Liver (tissue), 9 donors: ENCODE results near the gene ZBED3. TPM values are rescaled to one million over a fixed set of nuclear protein-coding genes. Genes with fewer than 3 reads are reported as not detected.

Source experiments
- DNase-seq: peaks from one replicate; pipeline ENCODE4 v3.0.0-alpha.2; 2017; ENCODE audit warnings: low spot score
- H3K27ac ChIP-seq, 2 donors: one replicate each; pipeline ENCODE4 v1.7.0; 2013; ENCODE audit warnings: inconsistent platforms in 2 of 2, low read length in 2 of 2, control low read depth in 1 of 2, low read depth in 1 of 2, mild to moderate bottlenecking in 1 of 2
- H3K27me3 ChIP-seq, 4 donors: one replicate each; pipeline versions ENCODE4 v1.6.1 to v1.7.0; 2013; ENCODE audit warnings: low read length in 3 of 4, inconsistent platforms in 1 of 4, mild to moderate bottlenecking in 1 of 4, moderate library complexity in 1 of 4; ENCODE audit not compliant: control insufficient read depth in 4 of 4, insufficient read depth in 4 of 4
- H3K36me3 ChIP-seq, 4 donors: one replicate each; pipeline versions ENCODE4 v1.6.1 to v1.7.0; 2013; ENCODE audit warnings: low read length in 3 of 4, mild to moderate bottlenecking in 3 of 4, low read depth in 1 of 4, moderate library complexity in 1 of 4; ENCODE audit not compliant: control insufficient read depth in 4 of 4, insufficient read depth in 3 of 4
- H3K4me1 ChIP-seq, 4 donors: one replicate each; pipeline versions ENCODE4 v1.6.1 to v1.7.0; 2013; ENCODE audit warnings: low read length in 3 of 4, mild to moderate bottlenecking in 3 of 4, moderate library complexity in 1 of 4; ENCODE audit not compliant: control insufficient read depth in 4 of 4, insufficient read depth in 4 of 4
- H3K4me3 ChIP-seq, 3 donors: one replicate each; pipeline versions ENCODE4 v1.6.1 to v1.7.0; 2013; ENCODE audit warnings: low read length in 3 of 3, control low read depth in 1 of 3, low read depth in 1 of 3, mild to moderate bottlenecking in 1 of 3
- H3K9ac ChIP-seq, 2 donors: one replicate each; pipeline ENCODE4 v1.7.0; 2013; ENCODE audit warnings: low read length in 2 of 2, mild to moderate bottlenecking in 2 of 2, moderate library complexity in 2 of 2, control low read depth in 1 of 2, low read depth in 1 of 2
- H3K9me3 ChIP-seq, 4 donors: one replicate each; pipeline versions ENCODE4 v1.6.1 to v1.7.0; 2013; ENCODE audit warnings: low read length in 3 of 4; ENCODE audit not compliant: control insufficient read depth in 4 of 4
- ATF3 ChIP-seq: IDR thresholded peaks from 2 replicates; pipeline ENCODE4 v1.6.1; 2016; ENCODE audit warnings: antibody characterized with exemption
- CTCF ChIP-seq: fragments of 150-350 bp; IDR thresholded peaks from 2 replicates; pipeline ENCODE4 v1.5.1; 2017; ENCODE audit warnings: improper control_type of control experiment, low read depth, low read length; ENCODE audit not compliant: missing input control
- EGR1 ChIP-seq, 2 donors: IDR thresholded peaks; 2 replicates each; pipeline ENCODE4 v1.6.1; 2016 to 2018; ENCODE audit warnings: antibody characterized with exemption in 2 of 2, low read depth in 2 of 2
- FOXA1 ChIP-seq: IDR thresholded peaks from 2 replicates; pipeline ENCODE4 v1.6.1; 2016; ENCODE audit warnings: antibody characterized with exemption
- FOXA2 ChIP-seq: IDR thresholded peaks from 2 replicates; pipeline ENCODE4 v1.6.1; 2016; ENCODE audit warnings: antibody characterized with exemption
- GABPA ChIP-seq, 2 donors: IDR thresholded peaks in 1 of 2; conservative IDR thresholded peaks in 1 of 2; 2 replicates each; pipeline ENCODE4 v1.6.1; 2016; ENCODE audit warnings: antibody characterized with exemption in 2 of 2, mild to moderate bottlenecking in 1 of 2, moderate library complexity in 1 of 2
- HNF4A ChIP-seq, 2 donors: conservative IDR thresholded peaks; 2 replicates each; pipeline ENCODE4 v1.6.1; 2016; ENCODE audit warnings: antibody characterized with exemption in 2 of 2, mild to moderate bottlenecking in 2 of 2
- HNF4G ChIP-seq: IDR thresholded peaks from 2 replicates; pipeline ENCODE4 v1.6.1; 2016; ENCODE audit warnings: antibody characterized with exemption
- JUND ChIP-seq, 2 donors: IDR thresholded peaks; 2 replicates each; pipeline ENCODE4 v1.6.1; 2016; ENCODE audit warnings: antibody characterized with exemption in 2 of 2
- MAX ChIP-seq: IDR thresholded peaks from 2 replicates; pipeline ENCODE4 v1.6.1; 2016; ENCODE audit warnings: antibody characterized with exemption
- NR2F2 ChIP-seq: IDR thresholded peaks from 2 replicates; pipeline ENCODE4 v1.6.1; 2016; ENCODE audit warnings: antibody characterized with exemption
- RAD21 ChIP-seq, 2 donors: IDR thresholded peaks; 2 replicates each; pipeline ENCODE4 v1.6.1; 2016; ENCODE audit warnings: antibody characterized with exemption in 2 of 2, mild to moderate bottlenecking in 2 of 2
- REST ChIP-seq: IDR thresholded peaks from 2 replicates; pipeline ENCODE4 v1.6.1; 2016; ENCODE audit warnings: antibody characterized with exemption, mild to moderate bottlenecking
- RXRA ChIP-seq, 2 donors: IDR thresholded peaks; 2 replicates each; pipeline ENCODE4 v1.6.1; 2017 to 2018; ENCODE audit warnings: antibody characterized with exemption in 2 of 2, mild to moderate bottlenecking in 1 of 2
- SP1 ChIP-seq: IDR thresholded peaks from 2 replicates; pipeline ENCODE4 v1.6.1; 2018; ENCODE audit warnings: antibody characterized with exemption, mild to moderate bottlenecking
- TAF1 ChIP-seq: conservative IDR thresholded peaks from 2 replicates; pipeline ENCODE4 v1.6.1; 2016; ENCODE audit warnings: antibody characterized with exemption, mild to moderate bottlenecking
- YY1 ChIP-seq: IDR thresholded peaks from 2 replicates; pipeline ENCODE4 v1.6.1; 2016; ENCODE audit warnings: antibody characterized with exemption, mild to moderate bottlenecking
- ZBTB33 ChIP-seq: IDR thresholded peaks from 2 replicates; pipeline ENCODE4 v1.6.1; 2016; ENCODE audit warnings: antibody characterized with exemption
- WGBS: extraction: QIAGEN DNeasy Blood & Tissue Kit; methylation state at CpG from one replicate; pipeline ENCODE4 v1.1.7; 2013; 5-methylcytosine and 5-hydroxymethylcytosine counted together
- polyA plus RNA-seq, 2 donors: library from polyadenylated mRNA; stranded (reverse) in 1 of 2; unstranded in 1 of 2; fragments of 200-250 nt in 1 of 2; fragments of >200 nt in 1 of 2; fragmentation: Nextera tagmentation in 1 of 2; extraction: Ambion mirVana in 1 of 2; gene quantifications; one replicate each; pipeline versions ENCODE4 v1.2.1 to v1.2.3, GENCODE V29; 2013 to 2015
- total RNA-seq, 2 donors: library from RNA; depleted of rRNA; stranded (reverse); fragments of >200 nt; gene quantifications; one replicate each; pipeline ENCODE4 v1.2.3, GENCODE V29; 2014
- donor health status: healthy.
- donor health status: healthy.
- donor health status: healthy.
- donor health status: healthy.
- donor health status: healthy.

The ZBED3 gene
- total and polyA plus RNA-seq, 4 donors, result 2.1 to 5.2 (median 4.0) TPM

GRCh38 chr5:77035950-77036349, 51.1 kb downstream of the ZBED3 start:
- H3K9me3 ChIP-seq, result no peaks in the 10 kb centered on the region
- no peak overlapping the region for H3K4me3 ChIP-seq
- H3K27ac ChIP-seq, result no peak overlapping the region
- peaks cover 7 to 19% (median 10%) of the 10 kb centered on the region in 4 donors for H3K4me1 ChIP-seq
- H3K36me3 ChIP-seq, result peaks cover 0 to 36% (median 32%) of the 10 kb centered on the region in 4 donors
- no peak for DNase-seq
- 92% methylated on average over 1 of the region's 1 CpG for WGBS
- no peak for TF ChIP-seq ATF3
- TF ChIP-seq TAF1, result no peak
- TF ChIP-seq FOXA2, result no peak
- no peak for TF ChIP-seq EGR1 (IDR thresholded peaks at IDR 0.05; ENCODE audit: low read depth in 2 of 2)
- TF ChIP-seq FOXA1, result no peak
- no peak for TF ChIP-seq HNF4G
- no peak for TF ChIP-seq ZBTB33
- TF ChIP-seq RXRA (IDR thresholded peaks at IDR 0.05), result no peak
- no peak for TF ChIP-seq SP1
- TF ChIP-seq YY1, result no peak
- no peak for TF ChIP-seq GABPA (IDR thresholded peaks at IDR 0.05 in 1 of 2, conservative IDR thresholded peaks at IDR 0.05 in 1 of 2)
- TF ChIP-seq HNF4A (conservative IDR thresholded peaks at IDR 0.05), result no peak
- no peak for TF ChIP-seq JUND (IDR thresholded peaks at IDR 0.05)
- TF ChIP-seq NR2F2, result no peak
- H3K27me3 ChIP-seq, result no peaks in the 10 kb centered on the region
- H3K9ac ChIP-seq, result no peak overlapping the region

GRCh38 chr5:77033338-77033737, 53.7 kb downstream of the ZBED3 start:
- Histone ChIP-seq H3K4me1 (peaks cover 7 to 28% (median 15%) of the 10 kb centered on the region in 4 donors), H3K27ac (no peak overlapping the region), H3K36me3 (peaks cover 0 to 27% (median 25%) of the 10 kb centered on the region in 4 donors), H3K27me3 (no peaks in the 10 kb centered on the region), H3K9me3 (no peaks in the 10 kb centered on the region), H3K9ac (no peak overlapping the region), H3K4me3 (no peak overlapping the region)
- TF ChIP-seq MAX (no peak), FOXA1 (no peak), HNF4A (conservative IDR thresholded peaks at IDR 0.05) (no peak), REST (no peak), TAF1 (no peak), RAD21 (IDR thresholded peaks at IDR 0.05) (no peak), NR2F2 (no peak), ZBTB33 (no peak), SP1 (no peak), GABPA (IDR thresholded peaks at IDR 0.05 in 1 of 2, conservative IDR thresholded peaks at IDR 0.05 in 1 of 2) (no peak), FOXA2 (no peak), HNF4G (no peak), YY1 (no peak), JUND (IDR thresholded peaks at IDR 0.05) (no peak), CTCF (no peak), RXRA (IDR thresholded peaks at IDR 0.05) (no peak)
- DNase-seq, result no peak
- WGBS, result 95% methylated on average over 5 of the region's 5 CpGs
